HG03095 (cell line): ENCODE measurements around the gene UVSSA.
"Not testable (repeated sequence)": the region's sequence is repeated elsewhere in the genome, so short reads cannot be mapped to it uniquely, and the experiment has no call there.

ENCODE experiments used
- ATAC-seq: cut with Tn5 transposase; IDR thresholded peaks from one replicate; pipeline ENCODE4 v1.9.1; 2021; ENCODE audit warnings: moderate library complexity; ENCODE audit not compliant: unreplicated experiment

UVSSA gene

GRCh38 chr4:1415681-1415981 is 68.6 kb downstream of the UVSSA start:
- no peak for ATAC-seq

- no peak for ATAC-seq
These were observed 69.3 kb downstream of the UVSSA start for GRCh38 chr4:1416051-1416947.

GRCh38 chr4:1416948-1417260 is 69.9 kb downstream of the UVSSA start:
- ATAC-seq: no peak

- ATAC-seq: no peak
These were observed 70.7 kb downstream of the UVSSA start for GRCh38 chr4:1417522-1418390.

- ATAC-seq: no peak
These were observed 71.7 kb downstream of the UVSSA start for GRCh38 chr4:1418494-1419285.

GRCh38 chr4:1419708-1420107 is 72.7 kb downstream of the UVSSA start:
- ATAC-seq: no peak

- ATAC-seq: no peak
These were observed 74.6 kb downstream of the UVSSA start for GRCh38 chr4:1421657-1422056.

- ATAC-seq: no peak
These were observed 80.0 kb downstream of the UVSSA start for GRCh38 chr4:1427010-1427409.

GRCh38 chr4:1443688-1444172 is 96.7 kb downstream of the UVSSA start:
- not testable (repeated sequence) for ATAC-seq
